ENCODE results near the gene RBMS3.

- TF ChIP-seq, protein P1, sequence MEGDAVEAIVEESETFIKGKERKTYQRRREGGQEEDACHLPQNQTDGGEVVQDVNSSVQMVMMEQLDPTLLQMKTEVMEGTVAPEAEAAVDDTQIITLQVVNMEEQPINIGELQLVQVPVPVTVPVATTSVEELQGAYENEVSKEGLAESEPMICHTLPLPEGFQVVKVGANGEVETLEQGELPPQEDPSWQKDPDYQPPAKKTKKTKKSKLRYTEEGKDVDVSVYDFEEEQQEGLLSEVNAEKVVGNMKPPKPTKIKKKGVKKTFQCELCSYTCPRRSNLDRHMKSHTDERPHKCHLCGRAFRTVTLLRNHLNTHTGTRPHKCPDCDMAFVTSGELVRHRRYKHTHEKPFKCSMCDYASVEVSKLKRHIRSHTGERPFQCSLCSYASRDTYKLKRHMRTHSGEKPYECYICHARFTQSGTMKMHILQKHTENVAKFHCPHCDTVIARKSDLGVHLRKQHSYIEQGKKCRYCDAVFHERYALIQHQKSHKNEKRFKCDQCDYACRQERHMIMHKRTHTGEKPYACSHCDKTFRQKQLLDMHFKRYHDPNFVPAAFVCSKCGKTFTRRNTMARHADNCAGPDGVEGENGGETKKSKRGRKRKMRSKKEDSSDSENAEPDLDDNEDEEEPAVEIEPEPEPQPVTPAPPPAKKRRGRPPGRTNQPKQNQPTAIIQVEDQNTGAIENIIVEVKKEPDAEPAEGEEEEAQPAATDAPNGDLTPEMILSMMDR (IDR thresholded peaks at IDR 0.05): no peak
- TF ChIP-seq POLR2A (IDR thresholded peaks at IDR 0.05): no peak
These were observed 674.5 kb downstream of the RBMS3 start for GRCh38 chr3:29955413-29955812.
